Mammary epithelial cell (primary cell): ENCODE data around the gene SHD.

Source experiments
- EZH2 ChIP-seq: IDR thresholded peaks from 2 replicates; pipeline ENCODE4 v1.6.1; 2012; ENCODE audit warnings: low read length, inconsistent platforms, borderline replicate concordance
- TF ChIP-seq, protein P1 (sequence below), 2 donors: IDR thresholded peaks in 1 of 2; conservative IDR thresholded peaks in 1 of 2; 2 replicates each; pipeline ENCODE4 v1.5.1; 2011 to 2012; ENCODE audit warnings: inconsistent platforms in 2 of 2, low read length in 2 of 2, mild to moderate bottlenecking in 2 of 2, control low read depth in 1 of 2, low read depth in 1 of 2; ENCODE audit not compliant: insufficient read depth in 1 of 2; ENCODE audit errors: extremely low read depth in 1 of 2

DNA sequence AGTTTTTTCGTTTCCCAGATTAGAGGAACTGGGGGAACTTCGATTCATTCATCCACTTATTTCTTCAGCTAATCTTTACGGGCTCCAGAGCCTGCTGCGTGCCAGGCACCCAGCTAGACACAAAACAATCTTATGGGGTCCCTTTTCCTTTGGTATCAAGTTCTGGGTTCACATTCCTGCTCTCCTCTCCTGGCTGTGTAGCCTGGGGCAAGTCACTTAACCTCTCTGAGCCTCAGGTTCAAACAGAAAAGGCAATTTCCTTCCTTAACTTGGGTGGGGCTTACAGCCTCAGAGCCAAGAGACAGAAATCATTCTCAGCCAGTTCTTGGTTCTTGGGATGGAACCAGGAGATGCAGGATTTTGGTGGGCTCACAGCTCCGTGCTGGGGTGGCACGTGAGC is 5.9 kb downstream of the SHD start:
- TF ChIP-seq, protein P1, sequence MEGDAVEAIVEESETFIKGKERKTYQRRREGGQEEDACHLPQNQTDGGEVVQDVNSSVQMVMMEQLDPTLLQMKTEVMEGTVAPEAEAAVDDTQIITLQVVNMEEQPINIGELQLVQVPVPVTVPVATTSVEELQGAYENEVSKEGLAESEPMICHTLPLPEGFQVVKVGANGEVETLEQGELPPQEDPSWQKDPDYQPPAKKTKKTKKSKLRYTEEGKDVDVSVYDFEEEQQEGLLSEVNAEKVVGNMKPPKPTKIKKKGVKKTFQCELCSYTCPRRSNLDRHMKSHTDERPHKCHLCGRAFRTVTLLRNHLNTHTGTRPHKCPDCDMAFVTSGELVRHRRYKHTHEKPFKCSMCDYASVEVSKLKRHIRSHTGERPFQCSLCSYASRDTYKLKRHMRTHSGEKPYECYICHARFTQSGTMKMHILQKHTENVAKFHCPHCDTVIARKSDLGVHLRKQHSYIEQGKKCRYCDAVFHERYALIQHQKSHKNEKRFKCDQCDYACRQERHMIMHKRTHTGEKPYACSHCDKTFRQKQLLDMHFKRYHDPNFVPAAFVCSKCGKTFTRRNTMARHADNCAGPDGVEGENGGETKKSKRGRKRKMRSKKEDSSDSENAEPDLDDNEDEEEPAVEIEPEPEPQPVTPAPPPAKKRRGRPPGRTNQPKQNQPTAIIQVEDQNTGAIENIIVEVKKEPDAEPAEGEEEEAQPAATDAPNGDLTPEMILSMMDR (conservative IDR thresholded peaks at IDR 0.05 in 1 of 2, IDR thresholded peaks at IDR 0.05 in 1 of 2; ENCODE audit: extremely low read depth in 1 of 2, insufficient read depth in 1 of 2, low read depth in 1 of 2, low read length in 2 of 2) = no peak
- no peak for TF ChIP-seq EZH2
